Hematopoietic multipotent progenitor cell treated with erythropoietin and hydrocortisone succinate and interleukin-3 and kit ligand, for 15 days (in vitro differentiated cells): ENCODE data around the gene JAKMIP2.
"Not testable (repeated sequence)": the region's sequence is repeated elsewhere in the genome, so short reads cannot be mapped to it uniquely, and the experiment has no call there.

Experiments used
- DNase-seq: peaks from one replicate; pipeline ENCODE4 v3.0.0-alpha.2; 2015; ENCODE audit warnings: low spot score

JAKMIP2 gene

DNA sequence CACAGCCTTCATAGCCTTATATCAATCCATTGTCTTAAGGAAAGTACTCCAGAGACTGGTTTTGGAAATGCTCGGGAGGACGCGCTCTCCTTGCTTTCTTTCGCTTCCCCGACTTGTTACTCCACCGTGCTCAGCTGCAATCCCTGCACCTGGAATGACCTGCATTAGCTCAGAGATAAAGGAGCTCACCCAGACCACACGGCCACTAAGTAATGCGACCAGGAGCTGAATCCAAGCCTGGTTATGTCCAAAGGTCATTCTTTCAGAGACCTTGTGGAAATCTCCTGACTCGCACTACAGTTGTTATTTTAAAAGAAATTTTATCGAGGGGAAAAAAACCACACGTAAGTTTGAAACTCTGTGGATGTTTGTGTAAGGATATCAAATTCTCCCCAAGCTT, 137.3 kb downstream of the JAKMIP2 start:
- no peak for DNase-seq

DNA sequence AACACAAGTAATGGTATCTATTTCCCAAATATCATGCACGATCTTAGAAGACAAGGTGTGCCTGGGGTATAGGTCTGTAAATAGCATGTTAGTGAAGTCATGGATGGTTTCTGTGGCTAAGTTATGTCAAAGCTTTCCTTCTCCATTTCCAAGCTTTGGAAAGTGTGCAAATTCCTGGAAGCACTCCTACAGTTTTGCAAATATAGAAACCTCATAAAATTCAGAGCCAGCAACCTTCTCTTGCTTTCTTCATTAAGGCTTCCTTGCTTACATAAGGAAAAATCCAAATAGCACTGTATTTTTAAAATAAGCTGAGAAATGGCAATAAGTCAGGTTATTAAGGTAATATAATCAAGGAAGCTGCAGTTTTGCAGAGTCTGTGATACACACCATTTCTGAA, 138.1 kb downstream of the JAKMIP2 start:
- no peak for DNase-seq

DNA sequence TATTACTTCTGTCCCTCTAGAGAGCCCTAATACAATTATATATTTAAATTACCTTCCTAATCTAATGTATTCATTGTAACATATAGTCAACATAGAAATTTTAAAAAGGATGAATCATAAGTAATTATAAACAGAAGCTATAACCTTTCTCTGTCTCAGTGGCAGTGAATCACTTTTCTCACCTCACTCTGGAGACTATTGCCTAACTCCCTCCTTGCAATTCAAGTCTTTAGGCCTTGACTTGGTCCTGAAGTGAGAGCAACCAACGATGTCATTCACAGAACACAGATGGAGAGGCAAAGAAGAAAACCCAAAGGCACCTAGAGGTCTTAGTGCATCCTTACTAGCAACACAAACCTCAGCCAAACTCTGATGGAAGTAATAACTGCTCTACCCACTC, 139.4 kb downstream of the JAKMIP2 start:
- no peak for DNase-seq

DNA sequence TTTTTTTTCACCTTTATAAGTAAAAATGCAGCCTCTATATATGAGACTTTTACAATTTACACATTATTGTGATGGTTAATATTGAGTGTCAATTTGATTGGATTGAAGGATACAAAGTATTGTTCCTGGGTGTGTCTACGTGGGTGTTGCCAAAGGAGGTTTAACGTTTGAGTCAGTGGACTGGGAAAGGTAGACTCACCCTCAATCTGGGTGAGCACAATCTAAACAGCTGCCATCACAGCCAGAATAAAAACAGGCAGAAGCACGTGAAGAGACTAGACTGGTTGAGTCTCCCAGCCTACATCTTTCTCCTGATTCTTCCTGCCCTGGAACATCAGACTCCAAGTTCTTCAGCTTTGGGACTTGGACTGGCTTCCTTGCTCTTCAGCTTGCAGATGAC, 139.9 kb downstream of the JAKMIP2 start:
- DNase-seq = no peak

DNA sequence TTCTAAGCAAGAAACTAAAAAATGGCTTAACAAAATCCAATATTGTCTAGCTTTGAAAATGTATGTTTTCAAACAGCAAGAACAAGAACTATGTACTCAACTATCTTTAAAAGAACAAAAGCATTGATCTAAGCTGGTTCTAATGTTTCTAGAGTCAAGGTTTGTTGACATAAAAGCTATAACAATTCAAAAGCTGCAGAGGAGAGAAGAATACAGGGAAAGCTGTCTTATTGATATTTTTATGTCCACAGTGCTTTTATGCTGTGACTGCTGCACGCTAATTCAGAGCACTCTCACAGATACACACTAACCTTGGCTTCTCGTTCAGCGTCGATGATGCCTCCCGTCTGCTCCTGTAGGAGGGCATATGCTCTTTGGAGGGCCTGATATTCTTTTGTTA, 143.2 kb downstream of the JAKMIP2 start:
- DNase-seq = no peak

DNA sequence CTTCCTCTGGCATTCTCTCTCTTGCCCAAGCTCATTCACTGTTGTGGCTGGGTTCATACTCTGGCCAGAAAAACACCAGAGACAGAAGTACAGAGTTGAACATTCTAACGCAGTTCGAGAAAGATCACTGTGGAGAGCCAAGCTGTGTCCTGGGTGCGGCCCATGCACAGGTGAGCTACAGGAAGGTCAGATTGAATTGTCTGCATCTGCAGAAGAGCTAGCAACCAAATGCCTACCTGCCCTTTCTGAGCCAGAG, 145.9 kb downstream of the JAKMIP2 start:
- DNase-seq = no peak

DNA sequence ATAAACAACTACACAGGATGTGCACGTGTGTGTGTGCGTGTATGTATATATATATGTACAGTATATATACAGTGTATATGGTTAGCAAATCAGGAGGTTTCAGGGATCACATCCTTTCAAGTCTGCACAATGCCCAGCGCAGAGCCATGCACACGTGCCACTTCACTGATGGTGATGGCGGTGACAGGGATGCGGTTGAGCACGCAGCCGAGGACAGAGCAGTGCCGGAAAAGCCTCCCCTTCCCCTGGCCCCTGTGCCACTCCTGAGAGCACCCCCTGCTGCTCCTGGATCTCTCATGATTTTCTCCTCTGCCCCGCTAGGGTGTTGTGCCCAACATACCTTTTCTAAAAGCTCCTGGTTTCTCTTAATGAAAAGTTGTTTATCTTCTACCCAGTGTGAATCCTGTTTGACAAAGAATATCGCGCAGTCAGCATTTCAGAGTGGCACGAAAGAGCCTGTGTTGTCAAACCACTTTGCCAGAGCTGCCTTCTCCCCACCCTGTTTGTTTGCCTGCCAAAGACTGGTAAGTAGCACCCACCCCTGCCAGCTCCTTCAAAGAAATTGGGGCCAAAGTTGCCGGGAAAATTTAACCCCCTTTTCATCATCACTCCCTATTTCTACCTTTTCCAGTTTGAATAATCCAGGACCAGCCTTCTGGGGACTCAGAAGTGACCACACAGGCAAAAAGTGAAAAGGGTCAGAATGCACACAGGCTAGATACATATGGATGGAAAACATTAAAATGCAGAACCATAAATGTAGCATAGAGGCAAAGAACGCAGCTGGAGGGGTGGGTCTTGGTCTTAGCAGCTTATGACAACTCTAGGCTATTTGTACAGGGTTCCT, 146.4 kb downstream of the JAKMIP2 start:
- DNase-seq = no peak

DNA sequence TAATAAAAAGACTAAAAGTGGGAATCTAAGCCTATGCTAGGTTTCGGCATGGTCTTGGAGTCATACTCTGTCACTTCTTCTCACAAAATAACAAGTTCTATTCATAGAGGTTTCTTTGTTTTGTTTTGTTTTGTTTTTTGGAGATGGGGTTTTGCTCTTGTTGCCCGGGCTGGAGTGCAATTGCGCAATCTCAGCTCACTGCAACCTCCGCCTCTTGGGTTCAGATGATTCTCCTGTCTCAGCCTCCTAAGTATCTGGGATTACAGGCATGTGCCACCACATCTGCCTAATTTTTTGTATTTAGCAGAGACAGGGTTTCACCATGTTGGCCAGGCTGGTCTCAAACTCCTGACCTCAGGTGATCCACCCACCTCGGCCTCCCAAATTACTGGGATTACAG, 147.1 kb downstream of the JAKMIP2 start:
- not testable (repeated sequence) for DNase-seq

DNA sequence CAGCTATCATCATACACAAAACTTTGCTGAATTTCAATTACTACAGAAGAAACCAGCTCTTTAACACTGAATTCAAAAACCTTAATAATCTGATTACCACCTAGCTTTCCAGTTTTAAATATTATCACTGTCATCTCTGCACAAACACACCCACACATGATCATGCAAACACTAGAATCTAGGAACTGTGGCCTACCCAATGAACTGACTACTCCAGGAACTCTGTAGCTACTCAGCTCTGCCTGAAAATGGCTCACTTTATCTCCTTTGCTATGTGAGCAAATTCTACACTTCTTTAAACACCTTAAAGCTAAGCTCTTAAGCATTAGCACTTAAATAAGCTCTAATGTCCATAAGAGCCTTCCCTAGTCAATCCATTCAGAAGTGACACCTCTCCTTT, 149.4 kb downstream of the JAKMIP2 start:
- no peak for DNase-seq

DNA sequence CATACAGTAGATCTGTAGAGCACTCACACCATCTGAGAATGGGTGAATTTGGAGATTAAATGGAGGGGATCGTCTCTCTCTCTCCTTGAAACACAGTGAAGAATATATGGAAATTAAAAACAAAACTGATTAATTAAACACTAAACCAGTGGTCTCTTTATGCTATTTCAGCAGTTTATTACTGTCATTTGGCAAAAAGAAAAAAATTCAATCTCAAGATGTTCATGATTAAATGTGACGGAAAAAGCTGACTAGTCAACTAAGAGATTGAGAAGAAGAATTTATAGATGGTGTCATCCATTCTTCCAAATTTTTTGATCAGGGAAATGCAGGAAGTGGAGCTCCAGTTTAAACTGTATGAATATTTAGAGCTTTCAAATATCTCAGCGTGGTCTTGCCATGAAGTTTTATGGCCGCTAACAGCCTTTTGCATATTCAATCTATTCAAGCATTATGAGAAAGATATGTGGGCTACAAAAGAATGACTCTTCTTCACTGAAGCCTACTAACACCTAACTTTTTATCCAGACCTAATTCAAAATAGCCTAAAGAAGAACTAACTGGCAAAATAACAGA, 151.0 kb downstream of the JAKMIP2 start:
- no peak for DNase-seq

DNA sequence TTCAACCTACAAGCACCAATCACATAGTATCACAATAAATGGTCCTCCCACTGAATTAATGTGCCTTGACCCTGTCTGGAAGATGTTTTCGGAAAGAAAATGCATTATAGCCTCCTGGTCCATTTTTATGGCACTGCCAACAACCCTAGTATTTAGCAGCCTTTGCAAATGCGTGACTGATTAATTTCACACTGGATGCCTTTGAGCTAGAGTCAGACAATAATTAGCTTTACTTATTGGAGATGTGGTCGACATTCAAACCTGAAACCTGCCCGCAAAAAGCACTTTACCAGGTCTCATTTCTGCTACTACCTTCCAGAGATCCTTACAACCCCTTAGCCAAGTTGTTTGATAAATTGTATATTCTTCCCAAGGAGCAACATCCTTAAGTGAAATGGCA, 153.3 kb downstream of the JAKMIP2 start:
- no peak for DNase-seq

DNA sequence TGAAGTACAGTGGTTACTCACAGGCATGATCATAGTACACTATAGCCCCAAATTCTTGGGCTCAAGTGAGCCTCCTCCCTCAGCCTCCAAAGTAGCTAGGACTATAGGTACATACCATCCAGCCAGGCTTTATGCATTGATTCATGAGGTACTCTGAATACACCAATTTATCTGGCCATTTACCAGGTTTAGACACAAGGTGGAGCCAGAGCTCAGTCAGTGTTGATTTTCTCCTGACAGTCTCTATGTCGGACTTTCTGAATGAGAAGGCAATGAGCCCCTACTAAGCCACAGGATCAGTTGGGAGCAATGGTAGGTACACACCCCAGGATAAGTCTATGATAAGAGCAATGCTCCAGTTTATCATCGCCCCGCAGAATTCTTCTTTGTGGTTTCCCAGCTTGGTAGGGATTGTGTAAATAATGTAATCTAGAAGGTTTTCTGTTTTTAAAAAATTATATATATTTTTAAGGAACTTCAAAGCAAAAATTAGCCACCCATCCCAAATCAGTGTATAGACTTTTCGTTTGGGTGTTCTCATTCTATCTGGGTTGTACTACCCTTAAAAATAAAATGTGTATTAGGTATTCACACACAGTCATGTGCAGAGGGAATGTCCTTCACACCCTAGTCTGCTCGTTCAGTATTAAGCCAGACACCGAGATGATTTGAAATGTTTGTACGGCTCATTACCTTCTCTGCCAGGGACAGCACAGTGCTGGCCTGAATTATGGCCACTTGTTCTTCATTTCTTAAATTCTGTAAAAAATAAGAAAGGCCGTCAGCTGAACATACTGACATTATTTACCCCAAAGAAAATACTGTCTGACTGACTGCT, 154.3 kb downstream of the JAKMIP2 start:
- peak; percentile 74 for DNase-seq

DNA sequence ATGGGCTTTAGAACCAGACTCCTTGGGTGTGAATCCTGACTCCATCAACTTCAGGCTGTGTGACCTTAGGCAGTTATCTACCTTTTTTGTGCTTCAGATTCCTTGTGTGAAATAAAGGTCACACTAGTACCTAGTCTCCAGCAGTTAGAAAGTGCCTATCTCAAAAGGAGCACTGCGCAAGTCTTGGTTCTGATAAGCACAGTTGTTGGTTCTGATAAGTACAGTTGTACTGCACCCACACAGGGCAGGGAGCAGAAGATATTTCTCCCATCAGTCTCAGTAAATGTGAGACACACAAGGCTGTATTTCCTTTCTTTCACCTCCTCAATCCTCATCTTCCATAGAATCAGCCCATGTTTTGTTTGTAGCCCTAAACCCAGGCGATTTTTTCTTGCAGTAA, 156.1 kb downstream of the JAKMIP2 start:
- DNase-seq = peak; percentile 58

DNA sequence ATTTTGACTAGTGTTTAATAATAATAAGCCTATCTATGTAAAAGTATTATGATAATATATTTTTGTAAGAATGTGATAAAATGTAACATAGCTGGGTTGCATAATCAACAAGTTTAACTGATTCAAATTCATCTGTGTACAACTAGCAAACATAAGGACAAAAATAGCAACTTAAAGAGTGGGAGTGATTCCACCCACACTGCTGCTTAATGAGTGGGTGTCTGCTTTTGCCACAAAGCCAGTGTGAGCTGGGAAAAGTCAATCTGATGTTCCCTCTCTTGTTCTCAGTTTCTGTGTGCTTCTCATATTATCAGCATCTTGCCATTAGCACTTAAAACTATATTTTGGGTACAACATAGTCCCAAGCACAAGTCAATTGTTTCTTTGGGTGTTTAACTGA, 161.5 kb downstream of the JAKMIP2 start:
- DNase-seq = no peak

DNA sequence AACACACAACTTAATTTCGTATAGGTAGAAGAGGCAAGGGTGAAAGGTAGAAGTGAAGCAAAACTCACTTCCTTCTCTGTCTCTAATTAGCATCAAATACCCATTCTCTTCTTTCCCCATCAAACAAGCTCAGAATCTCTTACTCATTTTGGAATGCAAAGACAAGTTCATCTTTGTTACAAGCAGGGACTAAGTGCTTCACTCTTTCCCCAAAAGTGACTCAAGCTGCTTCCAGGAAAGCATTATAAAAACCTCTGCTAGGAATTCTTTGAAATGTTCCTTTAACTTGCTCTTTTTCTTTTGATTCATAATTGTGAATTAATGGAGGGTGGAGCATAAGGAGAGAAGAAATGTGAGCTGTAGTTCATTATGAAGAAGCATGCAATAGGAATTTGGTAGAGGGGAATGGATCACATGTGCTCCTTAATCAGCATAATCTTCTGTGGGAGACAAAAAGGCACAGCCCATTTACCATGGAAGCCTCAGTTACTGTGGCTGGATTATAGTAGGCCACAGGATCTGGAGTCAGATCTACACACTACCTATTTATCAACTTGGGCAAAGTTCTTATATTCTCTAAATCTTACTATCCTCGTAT, 163.1 kb downstream of the JAKMIP2 start:
- DNase-seq = no peak

DNA sequence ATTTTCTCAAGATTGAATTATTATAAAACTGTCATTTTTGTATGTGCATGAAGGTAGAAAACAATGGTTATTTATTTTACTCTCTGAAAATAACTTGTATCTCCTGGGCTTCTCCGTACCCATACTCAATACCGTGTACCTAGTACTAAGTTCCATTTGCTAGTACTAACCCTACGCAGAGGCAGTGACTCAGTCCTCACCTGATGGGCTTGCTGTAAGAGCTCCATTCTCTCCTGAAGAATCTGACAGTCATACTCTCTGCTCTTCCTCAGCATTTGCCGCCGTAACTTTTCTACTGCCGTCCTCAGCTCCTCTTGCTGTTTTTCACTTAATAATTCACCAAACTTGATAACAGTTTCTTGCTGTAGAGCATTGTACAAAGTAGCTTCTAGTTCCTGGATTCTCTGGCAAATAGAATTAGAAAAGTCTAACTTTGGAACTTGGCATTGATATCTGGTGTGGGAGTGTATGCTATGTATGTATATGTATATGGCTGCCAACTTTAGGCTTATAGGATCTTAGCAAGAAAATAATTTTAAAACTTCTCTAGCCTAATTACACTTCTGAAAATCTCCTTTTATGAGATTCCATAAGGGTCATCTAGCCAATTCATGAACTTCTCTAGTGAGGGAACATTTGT, 164.7 kb downstream of the JAKMIP2 start:
- no peak for DNase-seq

DNA sequence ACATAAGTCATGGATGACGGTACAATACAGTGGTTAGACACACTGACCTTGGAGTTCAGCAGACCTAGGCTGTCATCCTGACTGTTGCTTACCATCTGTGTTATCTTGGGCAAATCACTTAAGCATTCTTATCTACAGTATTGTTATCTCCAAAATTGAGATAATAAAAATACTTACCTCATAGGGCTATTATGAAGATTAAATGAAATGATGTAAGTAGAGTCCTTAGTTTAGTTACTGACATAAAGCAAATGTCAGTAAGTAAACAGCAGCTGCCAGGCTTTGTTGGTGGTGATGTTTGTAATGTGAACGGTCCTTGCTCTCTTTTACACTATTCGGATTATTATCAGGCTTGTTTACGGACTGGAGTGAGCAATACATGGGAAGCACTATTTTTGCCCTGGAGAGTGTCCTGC, 165.3 kb downstream of the JAKMIP2 start:
- DNase-seq = no peak

DNA sequence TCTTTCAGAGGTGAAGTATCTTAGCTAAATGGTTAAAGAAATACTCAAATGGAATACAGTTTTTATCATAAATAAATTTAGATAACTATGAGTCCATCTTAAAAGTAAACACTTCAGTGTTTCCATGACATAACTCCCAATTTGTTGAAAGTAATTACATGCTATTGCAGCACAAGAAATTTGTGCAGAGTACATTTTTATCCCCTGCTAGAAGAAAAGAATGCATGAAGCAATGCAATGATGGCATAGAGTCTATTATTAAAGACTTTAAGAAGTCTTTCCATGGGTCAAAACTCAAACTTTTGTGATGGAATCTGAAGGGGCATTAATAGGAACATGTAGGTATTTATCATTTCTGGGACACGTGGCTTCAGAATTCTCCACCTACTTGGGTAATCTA, 166.1 kb downstream of the JAKMIP2 start:
- DNase-seq = no peak

DNA sequence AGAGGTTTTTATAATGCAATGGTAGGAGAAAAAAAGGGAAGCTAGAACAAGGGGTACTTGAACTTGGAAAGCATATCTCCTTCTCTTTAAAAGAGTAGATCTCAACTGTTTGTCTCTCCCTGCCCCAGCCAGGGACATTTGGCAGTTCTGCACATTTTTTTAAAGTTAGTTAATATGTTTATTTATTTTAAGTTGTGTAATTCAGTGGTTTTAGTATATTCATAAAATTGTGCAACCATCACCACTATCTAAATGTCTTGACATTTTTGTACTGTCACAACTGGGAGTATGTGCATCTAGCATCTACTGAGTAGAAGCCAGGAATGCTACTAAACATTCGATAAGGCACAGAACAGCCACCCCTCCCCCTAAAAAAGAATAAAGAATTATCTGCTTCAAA, 169.2 kb downstream of the JAKMIP2 start:
- DNase-seq = no peak

DNA sequence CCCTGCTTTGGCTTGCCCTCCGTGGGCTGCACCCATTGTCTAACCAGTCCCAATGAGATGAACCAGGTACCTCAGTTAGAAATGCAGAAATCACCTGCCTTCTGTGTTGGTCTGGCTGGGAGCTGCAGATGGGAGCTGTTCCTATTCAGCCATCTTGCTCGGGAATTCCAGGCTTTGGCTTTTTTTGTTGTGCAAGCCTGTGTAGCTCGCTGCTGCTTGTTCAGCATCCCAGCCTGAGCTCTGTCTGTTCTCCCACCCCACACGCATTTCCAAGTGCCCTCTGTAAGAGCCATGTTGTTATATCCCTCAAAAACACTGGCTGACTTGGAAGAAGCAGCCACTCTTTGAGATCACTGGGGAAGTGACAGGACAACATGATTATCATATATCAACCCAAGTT, 171.0 kb downstream of the JAKMIP2 start:
- DNase-seq = no peak

DNA sequence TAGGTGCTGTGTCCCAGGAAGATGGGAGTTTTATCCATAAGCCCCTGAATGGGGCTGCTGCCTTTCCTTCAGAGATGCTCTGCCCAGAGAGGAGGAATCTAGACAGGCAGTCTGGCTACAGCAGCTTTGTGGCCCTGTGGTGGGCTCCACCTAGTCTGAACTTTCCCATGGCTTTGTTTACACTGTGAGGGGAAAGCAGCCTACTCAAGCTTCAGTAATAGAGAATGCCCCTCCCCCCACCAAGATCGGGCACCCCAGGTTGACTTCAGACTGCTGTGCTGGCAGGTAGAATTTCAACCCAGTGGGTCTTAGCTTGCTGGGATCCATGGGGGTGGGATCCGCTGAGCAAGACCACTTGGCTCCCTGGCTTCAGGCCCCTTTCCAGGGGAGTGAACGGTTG, 171.7 kb downstream of the JAKMIP2 start:
- no peak for DNase-seq

DNA sequence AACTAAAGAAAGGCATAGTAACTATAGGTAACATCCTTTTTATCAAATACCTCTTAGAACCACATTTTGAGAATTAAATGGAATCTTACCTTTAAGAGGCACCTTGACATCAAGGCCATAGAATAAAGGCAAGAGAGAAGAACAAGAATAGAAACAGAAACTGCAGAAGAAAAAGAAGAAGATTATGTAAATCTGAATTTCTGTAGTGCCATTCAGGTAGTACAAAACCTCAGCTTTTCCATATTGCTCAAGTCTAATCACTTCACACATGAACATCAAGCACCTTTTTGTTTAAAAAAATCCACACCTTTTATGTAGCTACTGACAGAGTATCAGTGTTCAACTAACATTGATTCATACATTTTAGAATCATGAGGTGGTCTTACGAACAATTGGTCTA, 180.9 kb downstream of the JAKMIP2 start:
- no peak for DNase-seq
